Non-pigmented ciliary epithelial cell (primary cell): ENCODE measurements around the gene SPATS2.

Source experiments
- DNase-seq: peaks from one replicate; pipeline ENCODE4 v3.0.0-alpha.2; 2010; ENCODE audit warnings: low read depth

SPATS2 gene

DNA sequence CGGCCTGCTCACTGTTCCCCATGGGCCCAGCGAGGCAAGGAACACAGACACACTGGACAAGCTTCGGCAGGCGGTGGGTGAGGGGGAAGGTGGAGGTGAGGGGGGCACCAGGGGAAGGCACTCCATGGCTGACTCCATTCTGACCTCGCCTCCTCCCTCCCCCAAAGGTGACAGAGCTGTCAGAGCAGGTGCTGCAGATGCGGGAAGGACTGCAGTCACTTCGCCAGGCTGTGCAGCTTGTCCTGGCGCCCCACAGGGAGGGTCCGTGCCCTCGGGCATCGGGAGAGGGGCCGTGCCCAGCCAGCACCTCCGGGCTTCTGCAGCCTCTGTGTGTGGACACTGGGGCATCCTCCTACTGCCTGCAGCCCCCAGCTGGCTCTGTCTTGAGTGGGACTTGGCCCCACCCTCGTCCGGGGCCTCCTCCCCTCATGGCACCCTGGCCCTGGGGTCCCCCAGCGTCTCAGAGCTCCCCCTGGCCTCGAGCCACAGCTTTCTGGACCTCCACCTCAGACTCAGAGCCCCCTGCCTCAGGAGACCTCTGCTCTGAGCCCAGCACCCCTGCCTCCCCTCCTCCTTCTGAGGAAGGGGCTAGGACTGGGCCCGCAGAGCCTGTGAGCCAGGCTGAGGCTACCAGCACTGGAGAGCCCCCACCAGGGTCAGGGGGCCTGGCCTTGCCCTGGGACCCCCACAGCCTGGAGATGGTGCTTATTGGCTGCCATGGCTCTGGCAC, 190.1 kb downstream of the SPATS2 start:
- no peak for DNase-seq

DNA sequence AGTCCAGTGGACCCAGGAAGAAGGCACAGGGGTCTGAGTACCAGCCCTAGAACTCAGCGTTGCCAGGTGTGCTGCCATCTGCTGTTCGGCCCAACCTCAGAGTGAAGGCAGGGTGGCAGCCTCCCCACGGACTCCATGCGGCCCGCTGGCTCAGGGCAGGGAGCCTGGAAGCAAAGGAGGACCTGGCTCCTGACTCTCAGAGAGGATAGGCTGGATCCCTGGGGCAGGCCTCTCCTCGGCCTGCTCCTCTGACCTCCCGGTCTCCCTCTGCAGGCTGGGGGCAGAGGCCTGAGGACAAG, 190.6 kb downstream of the SPATS2 start:
- DNase-seq = no peak

DNA sequence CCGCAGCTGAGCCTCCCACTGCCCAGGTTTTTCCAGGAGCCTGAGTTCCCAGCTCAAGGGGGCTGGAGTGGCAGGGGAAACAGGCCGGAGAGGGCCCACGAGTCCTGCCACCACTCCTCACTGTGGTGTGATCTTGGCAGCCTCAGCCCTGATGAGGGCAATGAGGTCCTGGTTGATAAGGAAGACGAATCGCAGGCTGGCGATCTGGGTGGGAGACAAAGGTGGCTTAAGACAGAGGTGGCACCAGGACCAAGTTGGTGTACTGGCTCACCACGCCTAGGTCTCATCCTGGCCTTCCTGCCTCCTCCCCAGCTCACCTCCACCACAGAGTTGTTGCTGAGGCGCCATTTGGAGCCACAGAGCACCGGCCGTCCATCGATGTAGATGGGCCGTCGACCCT, 191.3 kb downstream of the SPATS2 start:
- no peak for DNase-seq

DNA sequence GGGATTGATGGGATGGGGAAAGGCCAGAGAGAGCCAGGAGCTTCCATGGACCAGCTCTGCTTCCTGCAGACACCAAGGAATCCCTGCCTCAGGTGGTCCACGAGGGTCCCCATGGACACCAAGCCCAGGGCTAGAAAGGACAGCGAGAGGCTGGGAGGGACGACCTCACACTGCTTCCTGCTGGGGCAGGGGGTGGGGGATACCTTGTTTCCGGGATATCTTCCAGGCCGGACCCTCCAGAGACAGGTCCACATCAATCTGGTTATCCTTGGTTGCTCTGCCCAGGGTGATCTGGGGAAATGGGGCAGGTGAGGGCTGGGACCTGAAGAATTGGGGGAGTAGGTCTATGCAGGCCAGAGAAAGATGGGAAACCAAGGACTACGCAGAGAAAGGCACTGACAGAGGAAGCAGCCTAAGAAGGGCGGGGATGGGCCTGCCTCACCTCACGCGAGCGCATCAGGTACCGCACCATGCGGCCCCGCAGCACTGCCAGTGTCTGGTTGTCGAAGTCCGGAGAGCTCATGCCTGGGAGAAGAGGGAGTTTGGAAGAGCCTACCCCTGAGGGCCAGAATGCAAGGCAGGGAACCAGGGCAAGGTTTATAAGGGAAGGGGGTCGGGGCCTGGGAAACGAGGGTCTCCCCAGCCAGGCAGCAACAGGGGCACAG, 191.9 kb downstream of the SPATS2 start:
- no peak for DNase-seq

DNA sequence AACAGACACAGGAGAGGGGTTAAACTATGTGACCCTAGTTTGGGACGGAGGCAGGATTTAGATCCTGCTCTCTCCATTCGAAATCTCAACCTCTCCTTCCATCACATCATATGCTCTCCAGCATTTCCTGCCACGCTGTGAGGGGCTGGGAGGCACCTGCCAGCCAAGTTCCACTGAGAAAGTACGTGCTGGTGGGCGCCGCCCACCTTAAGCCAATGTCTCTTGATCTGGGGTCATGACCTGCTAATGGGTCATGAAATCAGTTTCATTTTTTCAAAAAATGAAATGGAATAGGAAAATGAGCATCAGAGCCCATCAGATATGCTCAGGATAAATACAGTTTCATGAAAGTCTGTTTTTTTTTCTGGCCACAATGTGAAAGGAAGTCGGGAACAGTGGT, 193.4 kb downstream of the SPATS2 start:
- no peak for DNase-seq

DNA sequence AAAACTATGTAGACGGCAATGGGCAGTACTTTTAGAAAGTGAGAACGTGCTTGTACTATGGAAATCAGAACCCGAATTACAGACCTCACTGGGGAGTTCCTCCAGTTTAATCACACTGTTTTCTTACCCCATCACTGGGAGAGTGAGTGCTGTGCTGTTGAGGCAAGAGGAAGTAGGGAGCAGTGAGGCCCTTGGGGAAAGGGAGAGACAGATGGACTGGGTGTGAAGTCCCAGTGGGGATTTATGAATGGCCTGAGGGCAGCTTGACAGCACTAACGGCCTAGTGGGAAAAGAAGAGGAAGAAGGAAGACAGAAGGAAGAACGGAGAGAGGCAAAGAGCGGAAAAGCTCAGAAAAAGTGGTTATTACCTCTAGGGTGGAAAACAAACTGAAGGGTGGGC, 195.0 kb downstream of the SPATS2 start:
- DNase-seq = no peak

DNA sequence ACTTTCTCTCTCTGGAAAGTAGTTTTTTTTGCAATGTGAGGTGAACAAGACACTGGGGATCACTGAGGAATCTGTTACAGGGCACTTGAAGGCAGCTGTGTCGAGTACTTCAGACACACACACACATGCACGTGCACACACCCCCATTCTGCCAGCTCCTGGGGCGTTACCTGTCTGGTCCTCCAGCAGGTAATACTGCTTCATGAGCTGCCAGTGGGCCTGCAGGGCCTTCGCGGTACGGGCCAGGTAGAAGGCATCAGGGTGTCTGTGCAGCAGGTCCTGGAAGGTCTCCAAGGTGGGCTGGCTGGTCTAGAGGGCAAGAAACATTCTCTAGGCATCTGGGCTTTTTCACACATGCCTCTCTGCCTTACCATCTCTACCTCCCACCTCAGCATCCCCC, 195.6 kb downstream of the SPATS2 start:
- DNase-seq = no peak

DNA sequence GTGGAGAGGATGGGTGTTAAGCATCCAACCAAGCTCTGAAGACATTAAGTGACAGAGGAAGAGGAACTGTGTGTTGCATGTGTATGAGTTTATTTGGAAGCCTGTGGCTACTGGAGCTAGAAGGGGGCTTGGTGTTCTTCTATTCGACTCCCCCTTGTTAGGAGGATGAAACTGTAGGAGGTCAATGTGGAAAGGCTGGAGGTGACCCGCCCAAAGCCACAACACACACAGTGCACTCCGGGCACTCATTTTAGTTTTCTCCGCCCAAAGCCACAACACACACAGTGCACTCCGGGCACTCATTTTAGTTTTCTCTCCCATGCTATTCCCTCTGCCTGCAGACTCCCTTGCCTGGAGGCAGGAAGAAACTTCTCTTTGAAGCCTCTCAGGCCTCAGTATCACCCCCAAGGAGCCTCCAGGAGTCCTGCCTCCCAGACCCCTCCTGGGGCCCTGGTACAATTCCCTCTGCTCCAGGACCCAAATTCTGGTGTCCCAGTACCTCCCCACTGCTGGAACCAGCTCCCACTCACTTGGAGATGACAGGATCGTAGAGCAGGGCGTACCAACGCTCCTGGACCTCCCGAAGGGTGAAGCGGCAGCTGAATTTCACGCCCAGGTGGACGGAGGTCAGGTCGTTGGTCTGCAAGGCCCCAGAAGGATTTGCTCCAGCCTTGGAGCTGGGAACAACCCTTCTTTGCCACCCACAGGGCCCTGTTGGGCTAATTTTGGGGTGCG, 196.9 kb downstream of the SPATS2 start:
- no peak for DNase-seq

DNA sequence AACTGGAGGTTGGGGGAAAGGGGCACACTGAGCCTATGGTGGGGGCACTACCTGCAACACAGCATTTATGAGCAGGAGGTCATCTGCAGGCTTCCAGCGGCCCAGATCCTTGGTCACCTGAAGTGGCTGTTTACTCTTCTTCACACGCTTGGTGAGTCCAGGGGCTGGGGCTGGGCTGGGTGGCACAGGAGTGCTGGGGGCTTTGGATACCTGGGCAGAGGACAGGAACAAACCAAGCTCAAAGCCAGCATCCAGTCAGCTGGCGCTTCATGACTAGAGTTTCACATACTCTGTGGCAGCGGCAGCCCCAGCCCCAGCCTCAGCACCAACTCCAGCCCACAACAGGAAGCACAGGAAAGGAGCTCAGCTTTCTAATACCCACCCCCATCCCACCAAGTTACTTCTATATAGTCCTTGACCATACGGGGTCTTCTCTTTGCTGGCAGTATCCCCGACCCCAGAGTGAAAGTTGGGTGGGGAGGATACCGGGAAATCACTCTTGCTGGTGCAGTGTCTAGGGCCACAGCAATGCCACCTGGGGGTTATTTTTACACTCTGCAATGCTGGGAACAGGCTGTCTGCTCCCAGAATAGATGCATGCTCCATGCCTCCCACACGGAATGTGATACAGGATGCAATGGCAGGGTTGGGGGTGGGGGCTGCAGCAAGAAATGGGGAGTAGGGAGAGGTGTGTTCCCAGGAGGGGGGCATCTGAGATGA, 197.6 kb downstream of the SPATS2 start:
- no peak for DNase-seq

DNA sequence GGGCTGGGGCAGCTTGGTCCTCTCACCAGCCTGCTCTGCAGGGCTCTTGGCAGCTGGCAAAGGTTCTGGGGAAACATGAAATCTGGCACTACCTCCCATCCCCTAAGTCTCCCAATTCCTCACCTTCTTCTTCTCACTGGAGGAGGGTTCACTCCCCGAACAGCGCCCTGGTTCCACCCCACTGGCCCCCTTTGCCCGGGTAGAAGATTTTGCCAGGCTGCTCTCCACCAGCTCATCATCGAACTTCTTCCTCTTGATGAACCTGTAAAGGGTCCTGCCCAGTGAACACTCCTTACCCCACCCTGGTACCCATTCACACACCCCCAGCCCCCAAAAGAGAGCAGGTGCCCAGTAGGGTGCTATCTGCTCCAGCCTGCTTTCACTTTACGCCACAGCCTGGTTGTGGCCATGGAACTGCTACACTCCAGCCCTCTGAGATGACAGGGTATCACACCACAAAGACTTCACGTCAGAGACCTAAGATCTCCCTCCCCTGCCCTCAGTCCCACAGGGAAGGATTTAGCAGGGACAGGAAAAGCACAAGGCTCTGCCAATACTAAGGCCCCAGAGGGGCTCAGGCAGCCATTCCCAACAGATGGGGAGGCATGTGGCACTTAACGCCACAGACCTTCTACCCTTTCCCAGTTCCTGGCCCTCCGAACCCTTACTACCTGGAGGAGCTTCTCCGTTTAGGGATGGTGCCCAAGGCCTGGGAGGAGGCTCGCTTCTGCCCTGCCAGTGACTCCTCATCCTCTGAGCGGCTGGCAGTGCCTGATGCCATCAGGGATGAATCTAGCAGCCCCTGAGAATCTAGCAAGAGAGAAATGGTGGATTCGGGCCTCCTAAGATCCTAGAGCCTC, 198.4 kb downstream of the SPATS2 start:
- DNase-seq = no peak

DNA sequence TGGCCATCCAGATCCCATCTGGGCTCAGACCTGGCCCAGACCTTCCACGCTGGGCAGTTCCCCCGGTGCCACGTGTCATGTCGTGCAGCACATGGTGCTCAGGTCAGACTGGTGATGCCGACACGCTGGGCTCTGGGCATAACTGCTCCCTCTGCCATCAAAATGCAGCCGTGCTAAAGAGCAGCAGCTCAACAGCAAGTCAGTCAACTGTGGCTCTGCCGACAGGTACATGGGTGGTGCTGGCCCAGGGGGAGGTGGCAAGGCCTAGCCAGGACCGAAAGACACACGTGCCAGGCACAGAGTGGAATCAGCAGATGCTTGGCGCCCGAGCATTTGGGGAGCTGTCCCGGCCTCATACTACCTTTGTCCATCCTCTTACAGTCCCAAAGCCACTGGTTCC, 199.1 kb downstream of the SPATS2 start:
- no peak for DNase-seq

DNA sequence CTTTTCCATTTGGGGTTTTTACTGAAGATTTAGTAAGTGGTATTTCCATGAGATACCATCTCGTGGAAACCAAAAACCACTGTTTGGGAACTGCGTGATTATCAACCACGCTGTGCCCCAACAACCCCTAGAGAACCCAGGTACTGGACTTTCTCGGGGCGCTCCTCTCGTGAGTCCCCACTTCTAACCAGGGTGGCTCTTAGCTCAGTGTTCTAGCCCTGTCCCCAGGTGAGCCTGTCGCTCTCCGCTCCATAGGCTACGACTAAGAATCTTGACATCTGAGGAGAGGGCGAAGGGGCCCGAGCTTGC, 200.0 kb downstream of the SPATS2 start:
- DNase-seq = no peak

DNA sequence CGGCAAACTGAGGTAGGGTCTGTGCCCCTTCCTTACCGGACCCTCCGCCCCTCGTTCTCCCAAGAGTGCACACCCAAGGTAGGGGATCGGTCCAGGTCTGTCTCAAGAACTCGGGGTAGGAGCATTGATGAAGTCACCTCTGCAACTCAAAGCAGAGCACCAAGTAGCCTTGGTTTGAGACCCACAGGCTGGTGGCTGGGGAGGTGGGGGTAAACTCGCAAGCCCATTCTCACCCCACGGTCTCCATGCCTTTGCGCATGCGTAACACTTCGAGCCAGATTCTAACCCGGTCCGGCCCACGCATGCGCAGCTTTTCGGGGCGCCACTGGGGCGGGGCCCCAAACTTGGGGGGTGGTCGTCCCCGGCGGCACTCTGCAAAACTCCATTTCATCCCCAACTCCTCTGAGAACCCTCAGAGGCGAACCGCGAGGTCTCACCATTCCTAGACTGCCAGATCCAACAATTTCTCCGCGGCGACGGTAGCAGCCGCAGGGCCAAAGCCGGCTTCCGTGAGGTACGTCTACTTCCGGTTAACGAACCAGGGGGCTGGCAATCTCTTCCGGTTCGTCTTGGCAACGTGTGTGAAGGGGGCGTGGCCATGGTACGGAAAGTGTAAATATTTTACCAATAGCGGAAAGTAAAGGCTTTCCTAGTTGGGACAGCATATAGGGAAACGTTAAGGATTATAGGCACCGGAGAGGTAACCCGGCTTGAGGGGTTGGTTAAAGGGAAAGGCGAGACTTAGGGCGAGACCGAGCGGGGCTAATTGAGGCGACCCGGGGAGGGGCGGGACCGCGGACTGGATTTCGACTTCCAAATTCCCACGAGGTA, 200.6 kb downstream of the SPATS2 start, which contains the start of gene MCRS1:
MCRS1 (minus strand) TSS at position 532 of the 831 bp plus-strand sequence. CDS start 1,411 bp downstream, outside the sequence.
- peak; percentile 72 for DNase-seq

DNA sequence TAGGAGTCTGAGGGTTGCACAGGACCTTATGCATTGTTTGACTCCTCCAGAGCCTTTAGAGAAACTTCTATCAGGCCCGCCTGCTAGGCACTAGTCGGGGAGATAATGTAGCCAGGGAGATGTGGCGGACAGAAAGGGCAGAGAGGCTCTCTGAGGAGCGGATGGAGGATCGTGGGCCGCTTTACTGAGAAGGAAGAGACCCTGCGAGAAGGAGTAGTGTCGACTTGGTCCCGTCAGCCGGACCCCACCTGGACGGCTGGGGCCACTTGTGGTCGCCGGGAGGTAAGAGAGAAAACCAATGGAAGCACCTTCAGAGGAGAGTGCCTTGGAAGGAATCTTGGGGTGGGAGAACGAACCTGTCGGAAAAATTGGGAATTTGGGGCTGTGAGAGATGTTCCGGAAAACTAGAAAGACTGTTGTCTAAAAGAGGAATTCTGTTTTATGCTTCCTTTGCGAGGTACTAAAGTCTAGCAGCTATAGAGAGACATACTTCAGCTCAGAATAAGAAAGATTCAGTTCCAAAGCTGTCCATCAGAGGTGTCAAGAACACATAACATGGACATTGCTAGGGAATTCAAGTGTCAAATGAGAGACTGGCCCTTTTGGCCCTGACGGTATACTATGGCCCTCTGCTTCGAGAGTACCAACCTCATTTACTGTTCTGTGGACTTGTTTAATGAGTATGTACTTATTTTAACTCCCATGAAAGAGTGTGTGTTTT, 201.3 kb downstream of the SPATS2 start:
- DNase-seq = no peak
